Astrocyte of the cerebellum (primary cell): Measurements from ENCODE around the gene SEC22A.

Source experiments
- DNase-seq: peaks from one replicate; pipeline ENCODE4 v3.0.0-alpha.2; 2011; ENCODE audit warnings: low read depth
- H3K4me3 ChIP-seq: 2 replicates; pipeline ENCODE4 v1.5.1; 2011; ENCODE audit warnings: mild to moderate bottlenecking, low read depth, low read length, moderate library complexity
- in situ Hi-C: cut with HindIII; loops from 2 replicates; pipeline ENCODE4 v1.10.0; 2017; ENCODE audit warnings: low sequenced_read_pairs
- TF ChIP-seq, protein P1 (sequence below): IDR thresholded peaks from 2 replicates; pipeline ENCODE4 v1.5.1; 2012; ENCODE audit warnings: low read length, low read depth, moderate library complexity, mild to moderate bottlenecking; ENCODE audit errors: missing control alignments

SEC22A gene

DNA sequence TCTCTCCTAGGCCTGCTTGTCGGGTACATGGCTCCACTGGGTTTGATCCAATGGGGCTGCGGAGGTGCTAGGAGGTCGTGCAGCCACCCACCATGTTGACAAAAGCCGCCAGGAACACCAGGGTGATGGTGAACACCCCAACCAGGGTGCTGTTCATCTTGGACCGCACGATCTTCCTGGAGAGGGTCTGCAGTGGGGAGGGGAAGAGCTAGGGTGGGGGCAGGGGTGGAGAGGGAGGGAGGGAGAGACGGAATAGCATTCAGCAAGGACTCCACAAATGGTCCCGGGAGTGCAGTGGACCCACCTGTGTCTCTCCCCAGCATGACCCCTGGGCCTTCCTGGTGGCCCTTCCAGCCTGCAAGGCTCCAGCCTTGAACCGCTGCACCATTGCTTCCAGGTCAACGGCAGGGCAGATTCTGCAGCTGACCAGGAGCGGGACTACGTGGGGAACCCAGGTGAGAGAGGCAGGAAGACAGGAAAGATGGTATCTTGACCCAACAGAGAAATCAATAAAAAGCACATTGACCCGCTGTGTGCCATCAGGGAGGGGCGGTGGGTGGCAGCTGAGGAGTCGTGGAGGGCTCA lies 102.3 kb downstream of the SEC22A start:
- H3K4me3 ChIP-seq, result no peak overlapping the region
- in situ Hi-C loops, result no loop called here
- no peak for DNase-seq
- TF ChIP-seq, protein P1, sequence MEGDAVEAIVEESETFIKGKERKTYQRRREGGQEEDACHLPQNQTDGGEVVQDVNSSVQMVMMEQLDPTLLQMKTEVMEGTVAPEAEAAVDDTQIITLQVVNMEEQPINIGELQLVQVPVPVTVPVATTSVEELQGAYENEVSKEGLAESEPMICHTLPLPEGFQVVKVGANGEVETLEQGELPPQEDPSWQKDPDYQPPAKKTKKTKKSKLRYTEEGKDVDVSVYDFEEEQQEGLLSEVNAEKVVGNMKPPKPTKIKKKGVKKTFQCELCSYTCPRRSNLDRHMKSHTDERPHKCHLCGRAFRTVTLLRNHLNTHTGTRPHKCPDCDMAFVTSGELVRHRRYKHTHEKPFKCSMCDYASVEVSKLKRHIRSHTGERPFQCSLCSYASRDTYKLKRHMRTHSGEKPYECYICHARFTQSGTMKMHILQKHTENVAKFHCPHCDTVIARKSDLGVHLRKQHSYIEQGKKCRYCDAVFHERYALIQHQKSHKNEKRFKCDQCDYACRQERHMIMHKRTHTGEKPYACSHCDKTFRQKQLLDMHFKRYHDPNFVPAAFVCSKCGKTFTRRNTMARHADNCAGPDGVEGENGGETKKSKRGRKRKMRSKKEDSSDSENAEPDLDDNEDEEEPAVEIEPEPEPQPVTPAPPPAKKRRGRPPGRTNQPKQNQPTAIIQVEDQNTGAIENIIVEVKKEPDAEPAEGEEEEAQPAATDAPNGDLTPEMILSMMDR, result no peak

DNA sequence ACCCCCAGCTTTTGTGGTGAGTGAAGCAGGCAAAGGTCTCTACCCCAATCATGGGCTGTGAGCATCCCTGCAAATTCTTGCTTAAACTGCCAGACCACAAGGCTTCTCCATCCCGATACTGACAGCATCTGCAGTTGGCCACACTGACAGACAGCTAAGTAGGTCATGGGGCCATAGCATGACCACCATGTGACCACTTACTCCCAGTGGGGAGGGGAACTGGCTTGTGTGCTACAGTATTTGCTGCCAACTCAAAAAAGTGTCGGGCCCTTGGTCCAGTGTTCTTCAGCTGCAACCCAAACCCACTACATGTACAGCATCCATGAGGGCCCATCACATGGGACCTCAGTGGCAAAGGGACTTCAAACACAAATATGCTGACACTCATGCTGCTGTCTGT lies 103.4 kb downstream of the SEC22A start:
- no peak overlapping the region for H3K4me3 ChIP-seq
- DNase-seq, result no peak
- TF ChIP-seq, protein P1, result no peak
- in situ Hi-C loops, result no loop called here

DNA sequence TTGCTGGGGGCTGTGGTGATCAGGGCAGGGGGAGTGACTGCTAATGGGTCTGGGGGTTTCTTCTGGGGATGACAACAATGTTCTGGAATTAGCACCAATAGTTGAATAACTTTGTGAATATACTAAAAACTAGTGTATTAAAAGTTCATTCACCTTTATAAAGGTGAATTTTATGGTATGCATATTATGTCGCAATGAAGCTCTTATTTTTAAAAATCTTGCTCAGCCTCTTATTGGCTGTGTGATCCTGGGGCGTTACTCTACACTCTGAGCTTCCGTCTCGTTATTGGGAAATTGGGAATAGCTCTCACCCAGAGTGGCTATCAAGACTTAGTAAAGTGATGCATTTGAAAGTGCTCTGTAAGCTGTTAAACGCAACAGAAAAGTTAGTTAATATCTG lies 105.3 kb downstream of the SEC22A start:
- in situ Hi-C loops, result no loop called here
- DNase-seq, result no peak
- TF ChIP-seq, protein P1, result no peak
- H3K4me3 ChIP-seq, result no peak overlapping the region

DNA sequence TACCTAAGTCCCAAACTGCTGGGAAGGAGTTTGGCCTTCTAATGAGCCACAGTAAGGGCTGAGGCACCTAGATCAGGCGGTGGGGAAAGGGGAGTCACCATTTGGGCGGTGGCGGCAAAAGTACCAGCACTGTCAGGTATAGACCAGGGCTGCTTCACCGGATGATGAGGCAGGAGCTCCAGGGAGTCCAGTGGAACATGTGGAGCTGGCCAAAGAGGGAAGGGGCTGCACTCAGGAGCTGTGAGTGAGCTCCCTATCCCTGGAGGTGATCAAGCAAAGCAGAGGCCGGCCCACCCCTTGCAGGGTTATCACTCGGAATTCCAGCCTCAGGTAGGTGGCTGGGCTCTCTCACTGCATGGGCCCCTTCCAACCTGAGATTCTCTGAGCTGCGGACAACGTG lies 108.4 kb downstream of the SEC22A start:
- DNase-seq, result no peak
- no peak overlapping the region for H3K4me3 ChIP-seq
- in situ Hi-C loops, result no loop called here
- TF ChIP-seq, protein P1, result no peak

DNA sequence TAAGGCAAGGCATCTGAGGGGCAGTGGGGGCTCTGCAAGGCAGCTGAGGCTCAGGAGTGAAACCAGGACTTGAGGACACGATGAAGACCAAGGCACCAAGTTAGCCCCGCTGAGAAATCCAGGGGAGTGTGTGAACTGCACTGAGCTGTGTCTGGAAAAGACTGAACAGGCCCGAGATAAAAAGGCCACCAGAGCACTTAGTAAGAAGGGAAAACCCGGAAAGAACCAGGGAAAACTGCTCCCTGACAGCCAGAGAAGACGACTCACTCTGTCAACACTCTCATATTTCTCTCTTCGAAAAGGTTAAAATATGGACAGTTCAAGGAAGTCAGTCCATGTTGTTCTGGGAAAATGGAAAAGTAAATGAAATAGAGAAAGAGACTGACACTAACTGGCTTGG lies 109.0 kb downstream of the SEC22A start:
- no peak for DNase-seq
- in situ Hi-C loops, result no loop called here
- TF ChIP-seq, protein P1, result no peak
- no peak overlapping the region for H3K4me3 ChIP-seq

DNA sequence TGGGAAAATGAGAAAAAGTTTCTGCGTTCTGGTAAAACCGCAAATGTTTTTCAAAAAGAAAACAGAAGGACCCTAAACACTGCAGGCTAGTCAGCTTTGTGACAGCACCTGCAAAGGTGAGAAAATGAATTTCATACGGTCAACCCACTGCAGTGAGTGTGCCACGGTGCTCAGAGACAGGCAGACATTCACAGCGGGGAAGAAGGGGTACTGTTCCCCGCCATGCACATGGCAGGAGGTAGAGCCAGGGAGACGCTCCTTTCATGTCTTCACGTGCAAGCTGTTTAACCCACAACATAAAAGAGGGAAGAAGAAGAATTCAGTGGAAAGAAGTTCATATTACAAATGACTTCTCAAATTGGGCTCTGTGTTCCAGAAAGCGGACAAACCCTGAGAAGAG lies 109.5 kb downstream of the SEC22A start:
- in situ Hi-C loops, result no loop called here
- TF ChIP-seq, protein P1, result no peak
- no peak overlapping the region for H3K4me3 ChIP-seq
- no peak for DNase-seq
